HG02970 (cell line): ENCODE data around the gene GMEB2.

Experiments used
- ATAC-seq: cut with Tn5 transposase; IDR thresholded peaks from one replicate; pipeline ENCODE4 v1.9.1; 2021; ENCODE audit warnings: mild to moderate bottlenecking, moderate library complexity, moderate number of reproducible peaks; ENCODE audit not compliant: unreplicated experiment, low FRiP score

The GMEB2 gene

GRCh38 chr20:63551068-63551467 lies 75.8 kb downstream of the GMEB2 start:
- ATAC-seq, result no peak

- ATAC-seq, result no peak
Observed at GRCh38 chr20:63549679-63550282, 77.1 kb downstream of the GMEB2 start.

- no peak for ATAC-seq
Observed at GRCh38 chr20:63549019-63549418, 77.9 kb downstream of the GMEB2 start.

GRCh38 chr20:63548542-63548941 lies 78.4 kb downstream of the GMEB2 start:
- ATAC-seq, result no peak

- no peak for ATAC-seq
Observed at GRCh38 chr20:63547725-63548480, 79.0 kb downstream of the GMEB2 start, which contains the start of gene SRMS. TSS of gene SRMS (minus strand) at chr20:63547749. CDS start at chr20:63547463, 286 bp downstream.

- ATAC-seq, result no peak
Observed at GRCh38 chr20:63546956-63547724, 79.8 kb downstream of the GMEB2 start.

- ATAC-seq, result no peak
Observed at GRCh38 chr20:63546256-63546955, 80.5 kb downstream of the GMEB2 start.

GRCh38 chr20:63545814-63546213 lies 81.1 kb downstream of the GMEB2 start:
- no peak for ATAC-seq

- no peak for ATAC-seq
Observed at GRCh38 chr20:63544958-63545516, 81.9 kb downstream of the GMEB2 start.

- ATAC-seq, result no peak
Observed at GRCh38 chr20:63544241-63544957, 82.5 kb downstream of the GMEB2 start.

- ATAC-seq, result no peak
Observed at GRCh38 chr20:63543733-63544132, 83.2 kb downstream of the GMEB2 start.

GRCh38 chr20:63543131-63543530 lies 83.8 kb downstream of the GMEB2 start:
- ATAC-seq, result no peak

GRCh38 chr20:63542696-63543095 lies 84.2 kb downstream of the GMEB2 start:
- ATAC-seq, result no peak

- no peak for ATAC-seq
Observed at GRCh38 chr20:63542031-63542559, 84.8 kb downstream of the GMEB2 start.

- ATAC-seq, result no peak
Observed at GRCh38 chr20:63541371-63541770, 85.5 kb downstream of the GMEB2 start.

- ATAC-seq, result no peak
Observed at GRCh38 chr20:63540417-63541186, 86.3 kb downstream of the GMEB2 start.

GRCh38 chr20:63539441-63540370 lies 87.2 kb downstream of the GMEB2 start:
- no peak for ATAC-seq

- ATAC-seq, result no peak
Observed at GRCh38 chr20:63539092-63539430, 87.8 kb downstream of the GMEB2 start.
